LNCAP (cell line): ENCODE results near the gene PML.
A peak's percentile ranks its signal among the peaks of the same experiment; 100 is the strongest.

ENCODE experiments used
- CTCF ChIP-seq: fragments of 450-650 bp; IDR thresholded peaks from 2 replicates; pipeline ENCODE4 v1.5.1; 2017; ENCODE audit warnings: mild to moderate bottlenecking

PML gene

GRCh38 chr15:73962433-73962832 lies 32.1 kb upstream of the PML start:
- TF ChIP-seq CTCF: no peak

- peak; percentile 93 for TF ChIP-seq CTCF
These were observed 29.8 kb upstream of the PML start for GRCh38 chr15:73964736-73965093.

- TF ChIP-seq CTCF: peak; percentile 43
These were observed 29.3 kb upstream of the PML start for GRCh38 chr15:73965094-73965757.

- no peak for TF ChIP-seq CTCF
These were observed 28.8 kb upstream of the PML start for GRCh38 chr15:73965758-73966113.

GRCh38 chr15:73968461-73968860 lies 26.1 kb upstream of the PML start:
- no peak for TF ChIP-seq CTCF

GRCh38 chr15:73969151-73969759 lies 25.3 kb upstream of the PML start:
- TF ChIP-seq CTCF: no peak

GRCh38 chr15:73972984-73973682 lies 21.4 kb upstream of the PML start:
- TF ChIP-seq CTCF: peak; percentile 80
